Endothelial cell of umbilical vein (primary cell): ENCODE results near the gene UBXN11. TPM values are rescaled to one million over a fixed set of nuclear protein-coding genes. Genes with fewer than 3 reads are reported as not detected.

Experiments used
- BruUV-seq: library from RNA; stranded (reverse); fragments of 400-500 nt; replicated peaks from 2 replicates; lab custom pipeline; 2021; lab: Mats Ljungman, UMichigan
- CTCF ChIA-PET: fragments of 300-600, 350-600 bp; sonication (Branson Sonifier 250); formaldehyde crosslinking; loops from one replicate; lab custom pipeline; 2021; ENCODE audit warnings: antibody characterized with exemption, inconsistent platforms; lab: Charles Lee
- POLR2A ChIA-PET: fragments of 300-600, 350-600 bp; sonication (Branson Sonifier 250); formaldehyde crosslinking; loops from one replicate; lab custom pipeline; 2021; ENCODE audit warnings: antibody characterized with exemption, inconsistent platforms; lab: Charles Lee
- DNase-seq: peaks from one replicate; pipeline ENCODE4 v3.0.0-alpha.2; 2011; ENCODE audit warnings: low read depth, low spot score
- FAIRE-seq: peaks from 2 replicates; lab custom pipeline; 2011; peaks lifted over from hg19 to GRCh38; lab: Jason Lieb, UNC
- H2AFZ ChIP-seq: 2 replicates; pipeline ENCODE4 v1.6.0; 2012; ENCODE audit warnings: low read depth, low read length, control low read depth, inconsistent platforms
- H3K27ac ChIP-seq: 2 replicates; pipeline ENCODE4 v1.5.1; 2011; ENCODE audit warnings: low read depth, mild to moderate bottlenecking, control low read depth, low read length, moderate library complexity; ENCODE audit not compliant: insufficient read depth
- H3K27me3 ChIP-seq, 2 experiments: 2 replicates each; pipeline versions ENCODE4 v1.6.0 to v1.6.1; 2011; ENCODE audit warnings: low read length in 2 of 2, mixed read lengths in 1 of 2; ENCODE audit not compliant: control insufficient read depth in 2 of 2, insufficient read depth in 2 of 2
- H3K36me3 ChIP-seq, 2 experiments: 2 replicates in 1 of 2; 3 replicates in 1 of 2; pipeline ENCODE4 v1.5.1; 2011; ENCODE audit warnings: low read length in 2 of 2, mild to moderate bottlenecking in 1 of 2, moderate library complexity in 1 of 2; ENCODE audit not compliant: control insufficient read depth in 2 of 2, insufficient read depth in 2 of 2; ENCODE audit errors: extremely low read depth in 1 of 2
- H3K4me1 ChIP-seq: 3 replicates; pipeline ENCODE4 v1.5.1; 2011; ENCODE audit warnings: mild to moderate bottlenecking, low read length; ENCODE audit not compliant: control insufficient read depth, insufficient read depth; ENCODE audit errors: extremely low read depth
- H3K4me2 ChIP-seq: 2 replicates; pipeline ENCODE4 v1.6.1; 2011; ENCODE audit warnings: low read length, control low read depth, mixed read lengths; ENCODE audit not compliant: insufficient read depth
- H3K4me3 ChIP-seq, 3 experiments: fragments of 200-600 bp in 1 of 3; sonication (generic), shearing (Covaris generic) in 1 of 3; replicated peaks in 1 of 3; 2 replicates each; pipeline ENCODE4 v1.5.1; 2011 to 2016; ENCODE audit warnings: control low read depth in 3 of 3, low read length in 3 of 3, mild to moderate bottlenecking in 2 of 3, inconsistent platforms in 1 of 3, low read depth in 1 of 3, moderate library complexity in 1 of 3; ENCODE audit not compliant: insufficient read depth in 1 of 3
- H3K79me2 ChIP-seq: 2 replicates; pipeline ENCODE4 v1.6.0; 2012; ENCODE audit warnings: low read length, inconsistent platforms; ENCODE audit not compliant: control insufficient read depth, insufficient read depth
- H3K9ac ChIP-seq: replicated peaks from 2 replicates; pipeline ENCODE3; 2011; ENCODE audit warnings: low read length, control low read depth; ENCODE audit not compliant: insufficient read depth; ENCODE audit errors: extremely low read depth
- H3K9me1 ChIP-seq: replicated peaks from 3 replicates; pipeline ENCODE4 v1.6.0; 2011; ENCODE audit warnings: mild to moderate bottlenecking, low read length; ENCODE audit not compliant: control insufficient read depth, insufficient read depth; ENCODE audit errors: extremely low read depth
- H3K9me3 ChIP-seq: replicated peaks from 2 replicates; pipeline ENCODE4 v1.5.1; 2012; ENCODE audit warnings: low read length, inconsistent platforms; ENCODE audit not compliant: control insufficient read depth, insufficient read depth
- H4K20me1 ChIP-seq: replicated peaks from 2 replicates; pipeline ENCODE3; 2011; ENCODE audit warnings: mild to moderate bottlenecking, low read length; ENCODE audit not compliant: control insufficient read depth, insufficient read depth; ENCODE audit errors: extremely low read depth
- EZH2 ChIP-seq: IDR thresholded peaks from 2 replicates; pipeline ENCODE4 v1.6.1; 2012; ENCODE audit warnings: borderline replicate concordance, low read depth, mild to moderate bottlenecking, moderate library complexity, low read length, inconsistent platforms; ENCODE audit not compliant: severe bottlenecking
- FOS ChIP-seq: IDR thresholded peaks from 2 replicates; pipeline ENCODE4 v1.6.1; 2011; ENCODE audit warnings: mild to moderate bottlenecking, low read length, moderate library complexity, borderline replicate concordance; ENCODE audit not compliant: insufficient read depth
- GATA2 ChIP-seq: IDR thresholded peaks from 2 replicates; pipeline ENCODE4 v1.7.0; 2011; ENCODE audit warnings: low read depth, mild to moderate bottlenecking, moderate library complexity, mixed read lengths, low read length; ENCODE audit not compliant: insufficient read length, insufficient read depth
- JUN ChIP-seq: IDR thresholded peaks from 2 replicates; pipeline ENCODE4 v1.6.1; 2011; ENCODE audit warnings: borderline replicate concordance, low read depth; ENCODE audit not compliant: insufficient read length, insufficient read depth
- MYC ChIP-seq: IDR thresholded peaks from one replicate; pipeline ENCODE4 v1.6.1; 2011; ENCODE audit warnings: mild to moderate bottlenecking, low read depth, low read length
- POLR2A ChIP-seq: IDR thresholded peaks from 2 replicates; pipeline ENCODE4 v1.6.1; 2012; ENCODE audit warnings: low read depth, mild to moderate bottlenecking, control low read depth, low read length
- POLR2AphosphoS5 ChIP-seq: IDR thresholded peaks from 2 replicates; pipeline ENCODE4 v1.6.1; 2012; ENCODE audit warnings: low read depth, mild to moderate bottlenecking, control low read depth, low read length, moderate library complexity; ENCODE audit not compliant: insufficient read depth
- dilution Hi-C: fragments of 300-500 bp; cut with MboI; formaldehyde crosslinking; loops from one replicate; pipeline ENCODE4 v1.15.0; 2019; ENCODE audit warnings: low sequenced_read_pairs; ENCODE audit not compliant: extremely low pct_ligation_motif_present
- intact Hi-C: fragments of 100-400 bp; cut with micrococcal nuclease; formaldehyde crosslinking; loops from one replicate; pipeline ENCODE4 v1.10.0; 2022
- polyA plus RNA-seq, 4 experiments: library from polyadenylated mRNA; depleted of rRNA in 3 of 4; stranded (reverse) in 3 of 4; unstranded in 1 of 4; fragments of >200 nt; gene quantifications; 2 replicates each; pipeline versions ENCODE4 v1.2.1 to v1.2.3, GENCODE V29; 2011 to 2012; ENCODE audit warnings: missing spikeins in 1 of 4
- total RNA-seq: library from RNA; stranded (reverse); gene quantifications from 2 replicates; pipeline ENCODE4 v1.2.3, GENCODE V29; 2021
- TF ChIP-seq, protein P1 (sequence below), 2 donors: IDR thresholded peaks; 1 replicate in 1 of 2; 2 replicates in 1 of 2; pipeline ENCODE4 v1.5.1; 2011; ENCODE audit warnings: low read length in 2 of 2, mild to moderate bottlenecking in 2 of 2, moderate library complexity in 2 of 2, control low read depth in 1 of 2, inconsistent platforms in 1 of 2, low read depth in 1 of 2; ENCODE audit not compliant: insufficient read depth in 1 of 2; ENCODE audit errors: extremely low read depth in 1 of 2
- TF ChIP-seq, protein P2 (sequence below): IDR thresholded peaks from 2 replicates; pipeline ENCODE4 v1.6.1; 2011; ENCODE audit not compliant: insufficient read depth, insufficient read length

The UBXN11 gene
- total and polyA plus RNA-seq, 2 donors (not counting 3 experiments of a cell fraction or from before 2014, with no cell fraction given) = 14.8 to 15.6 TPM

GRCh38 chr1:26274801-26275425, 31.5 kb downstream of the UBXN11 start:
- Histone ChIP-seq H3K27ac (no peak overlapping the region), H3K4me3 (no peak overlapping the region), H3K36me3 (peaks cover 3% of the 10 kb centered on the region in 2 experiments), H3K4me1 (peaks cover 31% of the 10 kb centered on the region), H3K79me2 (peaks cover 6% of the 10 kb centered on the region), H3K9ac (no peak overlapping the region), H3K9me1 (no peaks in the 10 kb centered on the region), H3K4me2 (no peak overlapping the region), H2AFZ (no peak overlapping the region), H3K9me3 (no peaks in the 10 kb centered on the region), H3K27me3 (no peaks in the 10 kb centered on the region), H4K20me1 (no peaks in the 10 kb centered on the region)
- intact Hi-C loops = loop anchor here (1.0 to 5.0 kb wide), 6 partner anchors 46 to 238 kb away; partner anchors contain the start of genes HMGN2 and ZNF593
- no peak for FAIRE-seq
- ChIA-PET CTCF (interaction anchor here (1.0 to 9.1 kb wide), 18 partner anchors 11 to 142 kb away, joined by 3 to 132 read pairs (median 6); partner anchors contain the start of genes CD52 and CEP85), POLR2A (no interaction called here)
- no peak for DNase-seq
- dilution Hi-C loops = no loop called here
- no TSS peak for BruUV-seq
- TF ChIP-seq FOS = peak; percentile 8
- TF ChIP-seq POLR2AphosphoS5 = no peak

GRCh38 chr1:26269198-26269550, 37.3 kb downstream of the UBXN11 start:
- BruUV-seq = no TSS peak
- H3K4me2 ChIP-seq = no peak overlapping the region
- DNase-seq (no peak), FAIRE-seq (no peak)
- H3K27ac ChIP-seq = no peak overlapping the region
- peaks cover 4 to 6% of the 10 kb centered on the region in 2 experiments for H3K36me3 ChIP-seq
- no peaks in the 10 kb centered on the region for H3K79me2 ChIP-seq
- H3K4me1 ChIP-seq = no peaks in the 10 kb centered on the region
- dilution Hi-C loops = no loop called here
- no peak overlapping the region for H2AFZ ChIP-seq
- no peaks in the 10 kb centered on the region for H3K27me3 ChIP-seq
- no peak overlapping the region for H3K9ac ChIP-seq
- H3K9me3 ChIP-seq = no peaks in the 10 kb centered on the region
- ChIA-PET CTCF (no interaction called here), POLR2A (no interaction called here)
- intact Hi-C loops = no loop called here
- no peaks in the 10 kb centered on the region for H3K9me1 ChIP-seq
- no peak for TF ChIP-seq GATA2
- TF ChIP-seq POLR2A = no peak
- TF ChIP-seq FOS = no peak
- TF ChIP-seq MYC = no peak
- no peak for TF ChIP-seq JUN
- TF ChIP-seq POLR2AphosphoS5 = no peak
- no peak for TF ChIP-seq EZH2
- TF ChIP-seq, protein P1, sequence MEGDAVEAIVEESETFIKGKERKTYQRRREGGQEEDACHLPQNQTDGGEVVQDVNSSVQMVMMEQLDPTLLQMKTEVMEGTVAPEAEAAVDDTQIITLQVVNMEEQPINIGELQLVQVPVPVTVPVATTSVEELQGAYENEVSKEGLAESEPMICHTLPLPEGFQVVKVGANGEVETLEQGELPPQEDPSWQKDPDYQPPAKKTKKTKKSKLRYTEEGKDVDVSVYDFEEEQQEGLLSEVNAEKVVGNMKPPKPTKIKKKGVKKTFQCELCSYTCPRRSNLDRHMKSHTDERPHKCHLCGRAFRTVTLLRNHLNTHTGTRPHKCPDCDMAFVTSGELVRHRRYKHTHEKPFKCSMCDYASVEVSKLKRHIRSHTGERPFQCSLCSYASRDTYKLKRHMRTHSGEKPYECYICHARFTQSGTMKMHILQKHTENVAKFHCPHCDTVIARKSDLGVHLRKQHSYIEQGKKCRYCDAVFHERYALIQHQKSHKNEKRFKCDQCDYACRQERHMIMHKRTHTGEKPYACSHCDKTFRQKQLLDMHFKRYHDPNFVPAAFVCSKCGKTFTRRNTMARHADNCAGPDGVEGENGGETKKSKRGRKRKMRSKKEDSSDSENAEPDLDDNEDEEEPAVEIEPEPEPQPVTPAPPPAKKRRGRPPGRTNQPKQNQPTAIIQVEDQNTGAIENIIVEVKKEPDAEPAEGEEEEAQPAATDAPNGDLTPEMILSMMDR (IDR thresholded peaks at IDR 0.05; ENCODE audit: extremely low read depth in 1 of 2, insufficient read depth in 1 of 2, low read depth in 1 of 2, low read length in 2 of 2) = no peak
- TF ChIP-seq, protein P2, sequence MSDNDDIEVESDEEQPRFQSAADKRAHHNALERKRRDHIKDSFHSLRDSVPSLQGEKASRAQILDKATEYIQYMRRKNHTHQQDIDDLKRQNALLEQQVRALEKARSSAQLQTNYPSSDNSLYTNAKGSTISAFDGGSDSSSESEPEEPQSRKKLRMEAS = no peak
- no peak overlapping the region for H3K4me3 ChIP-seq
- H4K20me1 ChIP-seq = no peaks in the 10 kb centered on the region
